Uterus (tissue), 2 donors: ENCODE data around the gene PRSS16.

Experiments
- POLR2A ChIP-seq, 2 donors: fragments of 450-650 bp; IDR thresholded peaks; one replicate each; pipeline ENCODE4 v1.6.1; 2016; ENCODE audit warnings: antibody characterized with exemption in 2 of 2, mild to moderate bottlenecking in 1 of 2, moderate library complexity in 1 of 2
- TF ChIP-seq, protein P1 (sequence below), 4 experiments: fragments of 200-600 bp in 2 of 4; fragments of 450-650 bp in 2 of 4; sonication (generic) in 2 of 4; IDR thresholded peaks; one replicate each; pipeline ENCODE4 v1.5.1; 2016 to 2019; ENCODE audit warnings: antibody characterized with exemption in 4 of 4, mild to moderate bottlenecking in 2 of 4, moderate library complexity in 1 of 4

DNA sequence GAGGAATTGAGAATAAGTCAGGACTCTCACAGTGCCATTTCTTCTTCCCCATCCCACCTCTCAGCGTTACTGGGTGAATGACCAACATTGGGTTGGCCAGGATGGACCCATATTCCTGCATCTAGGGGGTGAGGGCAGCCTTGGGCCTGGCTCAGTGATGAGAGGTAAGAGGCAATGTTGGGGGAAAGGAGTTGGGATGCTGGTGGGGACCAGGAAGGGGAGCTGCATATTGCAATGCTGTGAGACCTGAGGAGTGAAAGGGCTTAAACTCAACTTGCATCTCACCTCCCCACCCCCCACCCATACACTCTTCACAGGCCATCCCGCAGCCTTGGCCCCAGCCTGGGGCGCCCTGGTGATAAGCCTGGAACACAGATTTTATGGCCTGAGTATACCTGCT, 1.3 kb downstream of the PRSS16 start:
- TF ChIP-seq, protein P1, sequence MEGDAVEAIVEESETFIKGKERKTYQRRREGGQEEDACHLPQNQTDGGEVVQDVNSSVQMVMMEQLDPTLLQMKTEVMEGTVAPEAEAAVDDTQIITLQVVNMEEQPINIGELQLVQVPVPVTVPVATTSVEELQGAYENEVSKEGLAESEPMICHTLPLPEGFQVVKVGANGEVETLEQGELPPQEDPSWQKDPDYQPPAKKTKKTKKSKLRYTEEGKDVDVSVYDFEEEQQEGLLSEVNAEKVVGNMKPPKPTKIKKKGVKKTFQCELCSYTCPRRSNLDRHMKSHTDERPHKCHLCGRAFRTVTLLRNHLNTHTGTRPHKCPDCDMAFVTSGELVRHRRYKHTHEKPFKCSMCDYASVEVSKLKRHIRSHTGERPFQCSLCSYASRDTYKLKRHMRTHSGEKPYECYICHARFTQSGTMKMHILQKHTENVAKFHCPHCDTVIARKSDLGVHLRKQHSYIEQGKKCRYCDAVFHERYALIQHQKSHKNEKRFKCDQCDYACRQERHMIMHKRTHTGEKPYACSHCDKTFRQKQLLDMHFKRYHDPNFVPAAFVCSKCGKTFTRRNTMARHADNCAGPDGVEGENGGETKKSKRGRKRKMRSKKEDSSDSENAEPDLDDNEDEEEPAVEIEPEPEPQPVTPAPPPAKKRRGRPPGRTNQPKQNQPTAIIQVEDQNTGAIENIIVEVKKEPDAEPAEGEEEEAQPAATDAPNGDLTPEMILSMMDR (IDR thresholded peaks at IDR 0.05), result no peak
- TF ChIP-seq POLR2A (IDR thresholded peaks at IDR 0.05), result no peak
